Vagina (tissue), 2 donors: Measurements from ENCODE around the gene ZNF827. TPM values are rescaled to one million over a fixed set of nuclear protein-coding genes. Genes with fewer than 3 reads are reported as not detected.

Source experiments
- DNase-seq, 2 donors: peaks; one replicate each; pipeline ENCODE4 v3.0.0-alpha.2; 2017; ENCODE audit errors: extremely low spot score in 2 of 2
- H3K27ac ChIP-seq: fragments of 200-600 bp; sonication (generic); one replicate; pipeline ENCODE4 v1.5.1; 2019
- H3K27me3 ChIP-seq: fragments of 200-600 bp; sonication (generic); one replicate; pipeline ENCODE4 v1.5.1; 2019
- H3K36me3 ChIP-seq, 2 donors: fragments of 200-600 bp; sonication (generic); one replicate each; pipeline ENCODE4 v1.5.1; 2017 to 2019
- H3K4me1 ChIP-seq: fragments of 200-600 bp; sonication (generic); one replicate; pipeline ENCODE4 v1.5.1; 2019
- H3K4me3 ChIP-seq, 2 donors: fragments of 200-600 bp; sonication (generic); 1 replicate in 1 of 2; 2 replicates in 1 of 2; pipeline ENCODE4 v1.5.1; 2016 to 2019
- H3K9me3 ChIP-seq: fragments of 200-600 bp; sonication (generic); one replicate; pipeline ENCODE4 v1.5.1; 2019
- CTCF ChIP-seq, 3 experiments: fragments of 450-650 bp in 2 of 3; fragments of 200-600 bp in 1 of 3; sonication (generic) in 1 of 3; IDR thresholded peaks; one replicate each; pipeline ENCODE4 v1.5.1; 2017 to 2019; ENCODE audit warnings: antibody characterized with exemption in 3 of 3, mild to moderate bottlenecking in 2 of 3, moderate library complexity in 2 of 3
- POLR2A ChIP-seq, 2 donors: fragments of 450-650 bp; IDR thresholded peaks; one replicate each; pipeline ENCODE4 v1.6.1; 2017; ENCODE audit warnings: antibody characterized with exemption in 2 of 2, mild to moderate bottlenecking in 2 of 2, moderate library complexity in 2 of 2
- POLR2AphosphoS5 ChIP-seq, 2 donors: sonication (generic); formaldehyde crosslinking; IDR thresholded peaks; one replicate each; pipeline ENCODE4 v1.9.0; 2017; ENCODE audit warnings: antibody characterized with exemption in 2 of 2, mild to moderate bottlenecking in 2 of 2, low read depth in 1 of 2; ENCODE audit not compliant: insufficient read depth in 1 of 2
- intact Hi-C: fragments of 100-400 bp; cut with DNase I; formaldehyde crosslinking; loops from one replicate; pipeline ENCODE4 v1.15.1; 2023
- total RNA-seq: library from RNA; depleted of rRNA; stranded (reverse); fragments of >200 nt; gene quantifications from one replicate; pipeline ENCODE4 v1.2.3, GENCODE V29; 2016

ZNF827 gene
- total RNA-seq, 1 donor from 2014 or later = 19.2 TPM

GRCh38 chr4:145820407-145820806, 118.2 kb downstream of the ZNF827 start:
- TF ChIP-seq CTCF (IDR thresholded peaks at IDR 0.05) = no peak
- TF ChIP-seq POLR2A (IDR thresholded peaks at IDR 0.05) = no peak
- no peak for TF ChIP-seq POLR2AphosphoS5 (IDR thresholded peaks at IDR 0.05; ENCODE audit: insufficient read depth in 1 of 2, low read depth in 1 of 2)
- no peak overlapping the region for H3K4me3 ChIP-seq
- no peaks in the 10 kb centered on the region for H3K9me3 ChIP-seq
- intact Hi-C loops = no loop called here
- H3K27me3 ChIP-seq = no peaks in the 10 kb centered on the region
- H3K36me3 ChIP-seq = no peaks in the 10 kb centered on the region
- no peak overlapping the region for H3K27ac ChIP-seq
- no peak for DNase-seq
- no peaks in the 10 kb centered on the region for H3K4me1 ChIP-seq

GRCh38 chr4:145819853-145820181, 118.8 kb downstream of the ZNF827 start:
- no peak for DNase-seq
- no peaks in the 10 kb centered on the region for H3K9me3 ChIP-seq
- H3K36me3 ChIP-seq = no peaks in the 10 kb centered on the region
- H3K27ac ChIP-seq = no peak overlapping the region
- TF ChIP-seq CTCF (IDR thresholded peaks at IDR 0.05) (no peak), POLR2AphosphoS5 (IDR thresholded peaks at IDR 0.05; ENCODE audit: insufficient read depth in 1 of 2, low read depth in 1 of 2) (no peak), POLR2A (IDR thresholded peaks at IDR 0.05) (no peak)
- intact Hi-C loops = no loop called here
- no peaks in the 10 kb centered on the region for H3K27me3 ChIP-seq
- H3K4me1 ChIP-seq = no peaks in the 10 kb centered on the region
- H3K4me3 ChIP-seq = no peak overlapping the region

GRCh38 chr4:145819101-145819852, 119.3 kb downstream of the ZNF827 start:
- H3K27me3 ChIP-seq = no peaks in the 10 kb centered on the region
- no peaks in the 10 kb centered on the region for H3K36me3 ChIP-seq
- H3K9me3 ChIP-seq = no peaks in the 10 kb centered on the region
- H3K4me3 ChIP-seq = no peak overlapping the region
- TF ChIP-seq POLR2AphosphoS5 (IDR thresholded peaks at IDR 0.05; ENCODE audit: insufficient read depth in 1 of 2, low read depth in 1 of 2) (no peak), POLR2A (IDR thresholded peaks at IDR 0.05) (no peak), CTCF (IDR thresholded peaks at IDR 0.05) (no peak)
- DNase-seq = no peak
- intact Hi-C loops = no loop called here
- no peaks in the 10 kb centered on the region for H3K4me1 ChIP-seq
- H3K27ac ChIP-seq = no peak overlapping the region

- H3K4me1 ChIP-seq = no peaks in the 10 kb centered on the region
- no peak for TF ChIP-seq POLR2A (IDR thresholded peaks at IDR 0.05)
- no peak for TF ChIP-seq POLR2AphosphoS5 (IDR thresholded peaks at IDR 0.05; ENCODE audit: insufficient read depth in 1 of 2, low read depth in 1 of 2)
- TF ChIP-seq CTCF (IDR thresholded peaks at IDR 0.05) = no peak
- intact Hi-C loops = no loop called here
- H3K27me3 ChIP-seq = no peaks in the 10 kb centered on the region
- no peak for DNase-seq
- no peak overlapping the region for H3K27ac ChIP-seq
- H3K36me3 ChIP-seq = no peaks in the 10 kb centered on the region
- H3K9me3 ChIP-seq = no peaks in the 10 kb centered on the region
- H3K4me3 ChIP-seq = no peak overlapping the region
Measured at GRCh38 chr4:145818011-145818410, 120.6 kb downstream of the ZNF827 start.

GRCh38 chr4:145816091-145816490, 122.5 kb downstream of the ZNF827 start:
- Histone ChIP-seq H3K27ac (no peak overlapping the region), H3K4me3 (no peak overlapping the region), H3K36me3 (no peaks in the 10 kb centered on the region), H3K4me1 (no peaks in the 10 kb centered on the region), H3K9me3 (no peaks in the 10 kb centered on the region), H3K27me3 (no peaks in the 10 kb centered on the region)
- DNase-seq = no peak
- intact Hi-C loops = no loop called here
- TF ChIP-seq POLR2AphosphoS5 (IDR thresholded peaks at IDR 0.05; ENCODE audit: insufficient read depth in 1 of 2, low read depth in 1 of 2) (no peak), CTCF (IDR thresholded peaks at IDR 0.05) (no peak), POLR2A (IDR thresholded peaks at IDR 0.05) (no peak)
